Dedifferentiated amniotic fluid mesenchymal stem cell (primary cell): ENCODE results near the gene SOX4.
"Not testable (repeated sequence)": the region's sequence is repeated elsewhere in the genome, so short reads cannot be mapped to it uniquely, and the experiment has no call there.

Experiments used
- DNase-seq: peaks from one replicate; pipeline ENCODE4 v3.0.0-alpha.2; 2016; ENCODE audit errors: extremely low spot score

SOX4 gene

DNA sequence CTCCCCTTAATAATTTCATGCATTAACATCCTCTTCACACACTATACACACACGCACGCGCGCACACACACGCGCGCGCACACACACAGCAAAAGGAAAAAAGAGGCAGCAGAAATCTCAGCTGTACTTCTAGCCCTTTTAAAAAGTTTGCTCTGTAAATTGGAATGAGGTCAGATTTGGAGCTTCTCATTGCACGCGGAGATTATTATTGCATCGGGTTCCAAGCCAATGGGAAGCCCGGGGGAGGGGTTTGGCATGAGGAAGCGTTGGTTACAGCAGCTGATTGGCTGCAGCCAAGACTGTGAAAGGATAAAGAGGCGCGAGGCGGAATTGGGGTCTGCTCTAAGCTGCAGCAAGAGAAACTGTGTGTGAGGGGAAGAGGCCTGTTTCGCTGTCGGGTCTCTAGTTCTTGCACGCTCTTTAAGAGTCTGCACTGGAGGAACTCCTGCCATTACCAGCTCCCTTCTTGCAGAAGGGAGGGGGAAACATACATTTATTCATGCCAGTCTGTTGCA lies at the start of gene SOX4:
TSS of gene SOX4 (plus strand) at position 340 of the 515 bp plus-strand sequence. CDS start 784 bp downstream, outside the sequence.
- DNase-seq = peak; percentile 97

DNA sequence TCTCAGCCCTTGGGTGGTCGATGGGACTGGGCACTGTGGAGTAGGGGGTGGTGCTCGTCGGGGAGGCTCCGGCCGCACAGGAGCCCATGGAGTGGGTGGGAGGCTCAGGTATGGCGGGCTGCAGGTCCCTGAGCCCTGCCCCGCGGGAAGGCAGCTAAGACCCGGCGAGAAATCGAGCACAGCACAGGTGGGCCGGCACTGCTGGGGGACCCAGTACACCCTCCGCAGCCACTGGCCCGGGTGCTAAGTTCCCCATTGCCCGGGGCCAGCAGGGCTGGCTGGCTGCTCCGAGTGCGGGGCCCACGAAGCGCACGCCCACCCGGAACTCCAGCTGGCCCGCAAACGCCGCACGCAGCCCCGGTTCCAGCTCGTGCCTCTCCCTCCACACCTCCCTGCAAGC lies 41.3 kb upstream of the SOX4 start:
- not testable (repeated sequence) for DNase-seq

DNA sequence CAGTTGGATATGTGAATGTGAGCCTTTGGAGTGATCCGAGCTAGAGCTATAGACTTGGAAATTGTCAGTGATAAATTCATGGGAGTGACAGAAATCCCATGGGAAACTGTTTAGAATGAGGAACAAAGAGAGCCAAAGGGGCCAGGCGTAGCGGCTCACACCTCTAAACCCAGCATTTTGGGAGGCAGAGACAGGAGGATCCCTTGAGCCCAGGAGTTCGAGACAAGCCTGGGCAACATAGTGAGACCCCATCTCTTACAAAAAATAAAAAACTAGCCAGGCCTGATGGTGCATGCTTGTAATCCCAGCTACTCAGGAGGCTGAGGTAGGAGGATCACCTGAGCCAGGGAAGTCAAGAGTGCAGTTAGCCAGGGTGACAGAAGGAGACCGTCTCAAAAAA lies 39.3 kb upstream of the SOX4 start:
- no peak for DNase-seq

DNA sequence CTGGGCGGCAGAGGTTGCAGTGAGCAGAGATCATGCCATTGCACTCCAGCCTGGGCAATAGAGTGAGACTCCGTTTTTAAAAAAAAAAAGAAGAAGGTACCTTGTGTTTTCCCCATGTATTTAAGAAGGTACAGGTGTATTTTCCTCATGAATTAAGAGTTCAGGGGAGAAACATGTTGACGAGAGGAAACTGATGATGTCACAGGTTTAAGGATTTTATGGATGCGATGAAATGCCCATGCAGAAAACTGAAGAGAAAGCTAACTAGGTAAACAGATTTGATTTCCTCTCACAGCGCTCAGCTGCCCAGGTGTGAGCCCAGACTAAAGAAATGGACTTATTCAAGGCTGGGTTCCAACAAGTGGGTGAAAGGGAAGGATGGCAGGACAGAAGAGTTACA lies 38.4 kb upstream of the SOX4 start:
- DNase-seq = no peak

DNA sequence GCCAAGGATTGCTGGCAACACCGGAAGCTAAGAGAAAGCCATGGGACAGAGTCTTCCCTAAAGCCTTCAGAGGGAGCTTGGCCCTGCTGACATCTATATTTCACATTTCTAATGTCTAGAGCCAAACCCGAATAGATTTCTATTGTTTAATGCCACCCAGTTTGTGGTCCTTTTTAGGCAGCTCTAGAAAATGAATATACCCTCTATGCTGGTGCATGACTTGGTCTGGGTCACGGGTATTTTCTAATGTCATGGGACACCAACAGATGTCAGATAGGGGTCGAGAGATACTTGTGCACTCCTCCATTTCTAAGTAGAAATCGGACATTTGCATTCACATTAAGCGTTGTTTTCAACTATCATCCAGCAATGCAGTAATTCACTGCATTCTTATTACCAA lies 37.0 kb upstream of the SOX4 start:
- no peak for DNase-seq

DNA sequence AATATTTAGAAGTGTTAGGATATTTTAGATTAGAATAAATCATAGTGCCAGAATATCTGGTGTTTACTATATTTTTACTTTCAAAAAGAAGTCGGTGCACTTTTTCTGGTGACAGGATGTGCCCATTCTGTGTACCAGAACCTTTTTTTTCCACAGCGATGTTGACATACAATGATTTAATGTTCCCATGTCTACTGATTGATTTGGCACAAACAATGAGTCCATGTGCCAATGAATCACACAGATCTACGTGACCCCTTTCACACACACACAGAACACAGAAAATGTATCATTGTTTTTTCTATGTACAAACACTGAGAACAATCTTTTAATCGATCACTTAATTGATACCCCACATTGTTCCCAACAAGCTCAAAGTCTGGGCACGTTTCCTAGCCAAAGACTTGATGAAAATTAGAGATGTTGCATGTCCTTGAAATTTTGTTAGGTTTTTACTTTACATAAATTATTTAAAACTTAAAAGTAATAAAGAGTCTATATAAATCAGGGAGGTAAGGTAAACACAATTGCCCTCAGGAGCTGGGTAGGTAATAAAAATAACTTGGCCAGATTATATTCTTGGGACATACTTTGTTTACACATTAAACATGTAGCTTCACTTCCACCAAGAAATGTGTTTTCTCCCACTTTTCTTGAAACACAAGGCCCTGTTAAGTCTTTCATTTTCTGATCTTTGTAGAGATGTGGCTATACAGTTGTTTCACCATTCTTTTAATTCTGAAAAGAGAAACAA lies 36.4 kb upstream of the SOX4 start:
- DNase-seq = no peak

DNA sequence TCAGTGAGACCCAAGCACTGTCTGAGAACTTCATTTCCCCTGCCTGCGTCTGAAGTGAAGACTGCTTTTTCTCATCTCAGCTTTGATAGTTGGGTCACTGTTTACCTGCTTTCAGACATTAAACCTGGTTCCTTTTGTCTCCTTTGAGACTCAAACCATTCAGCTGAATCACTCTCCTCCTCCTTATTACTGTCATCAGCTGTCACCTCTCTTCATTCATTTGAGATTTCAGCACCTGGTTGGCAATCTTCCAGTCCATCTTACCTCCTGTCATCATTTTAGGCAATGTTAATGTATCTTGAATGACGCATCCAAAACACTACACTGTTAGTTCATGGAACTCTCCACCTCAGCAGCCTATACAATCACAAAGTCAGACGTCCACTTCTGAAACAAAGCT lies 34.3 kb upstream of the SOX4 start:
- DNase-seq = no peak

DNA sequence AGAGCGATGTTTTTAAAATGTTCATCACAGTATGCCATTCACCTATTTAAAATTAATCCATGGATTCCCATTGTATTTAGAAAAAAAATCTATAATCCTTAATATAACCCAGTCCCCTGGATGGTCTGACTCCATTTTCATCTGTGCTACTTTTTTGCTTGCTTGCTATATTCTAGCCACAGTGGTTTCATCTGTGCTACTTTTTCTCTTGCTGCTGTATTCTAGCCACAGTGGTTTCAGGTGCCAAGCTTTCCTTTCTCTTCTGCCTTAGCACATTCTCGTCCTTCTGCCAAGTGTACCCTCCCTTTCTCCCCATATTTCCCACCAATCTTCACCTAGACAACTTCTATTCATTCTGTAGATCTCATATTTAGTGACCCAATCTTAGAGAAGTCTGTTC lies 33.3 kb upstream of the SOX4 start:
- no peak for DNase-seq

DNA sequence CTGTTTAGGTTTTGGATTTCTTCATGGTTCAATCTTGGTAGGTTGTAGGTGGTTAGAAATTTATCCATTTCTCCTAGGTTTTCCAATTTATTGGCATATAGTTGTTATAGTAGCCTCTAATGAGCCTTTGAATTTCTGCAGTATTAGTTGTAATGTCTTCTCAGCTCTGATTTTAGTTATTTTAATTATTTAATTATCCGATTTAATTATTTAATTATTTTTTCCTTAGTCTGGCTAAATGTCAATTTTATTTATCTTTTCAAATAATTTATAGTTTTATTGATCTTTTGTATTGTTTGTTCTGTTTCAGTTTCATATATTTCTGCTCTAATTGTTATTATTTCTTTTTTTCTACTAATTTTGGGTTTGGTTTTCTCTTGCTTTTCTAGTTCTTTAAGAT lies 28.1 kb upstream of the SOX4 start:
- DNase-seq = no peak

DNA sequence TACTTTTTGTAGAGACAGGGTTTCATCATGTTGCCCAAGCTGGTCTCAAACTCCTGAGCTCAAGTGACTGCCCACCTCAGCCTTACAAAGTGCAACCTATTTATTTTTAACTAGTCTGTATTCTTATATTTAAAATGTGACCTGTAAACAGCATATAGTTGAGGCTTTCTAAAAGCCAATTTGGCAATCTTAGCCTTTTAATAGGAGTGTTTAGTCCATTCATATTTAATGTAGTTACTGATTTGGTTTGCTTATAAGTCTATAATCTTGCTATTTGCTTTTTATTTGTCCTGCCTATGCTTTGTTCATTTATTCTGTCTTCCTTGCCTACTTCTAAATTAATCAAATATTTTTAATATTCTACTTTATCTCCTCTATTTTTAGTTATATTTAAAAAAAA lies 15.0 kb upstream of the SOX4 start:
- DNase-seq = no peak

DNA sequence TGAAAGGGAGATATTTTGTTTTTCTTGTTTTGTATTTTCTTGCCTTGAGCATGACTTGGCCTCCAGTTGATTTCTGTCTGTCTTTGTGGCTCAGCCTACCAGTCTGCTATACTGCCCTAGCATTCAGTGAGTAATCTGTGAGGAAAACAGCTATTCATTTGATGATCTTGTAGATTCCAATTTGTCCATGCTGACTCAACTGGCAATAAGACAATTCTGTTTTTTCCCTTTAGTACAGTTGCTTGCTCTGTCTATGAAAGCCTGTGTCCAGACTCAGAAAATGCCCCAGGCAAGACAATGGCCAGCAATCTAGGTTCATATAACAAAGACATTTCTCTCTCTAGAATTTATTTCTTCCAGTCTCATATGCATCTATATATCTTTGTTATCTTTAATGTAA lies 10.9 kb upstream of the SOX4 start:
- no peak for DNase-seq

DNA sequence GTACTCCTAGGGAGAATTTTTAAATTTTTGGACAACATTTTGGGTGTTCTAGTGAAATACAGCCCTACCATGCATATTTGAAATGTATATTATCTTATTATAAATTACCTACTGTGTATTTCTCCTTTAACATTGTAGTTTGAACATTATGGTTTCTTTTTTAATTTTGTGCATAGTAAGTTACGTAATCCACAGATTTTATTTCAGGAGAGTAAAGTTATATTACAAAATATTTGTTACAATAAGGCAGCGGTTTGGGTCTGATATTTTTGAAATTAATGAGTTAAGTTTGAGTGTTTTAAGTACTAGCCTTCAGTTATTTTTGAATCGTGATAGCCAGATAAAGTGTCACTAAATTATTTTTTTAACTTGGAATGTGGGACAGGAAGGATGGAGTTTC lies 7.3 kb upstream of the SOX4 start:
- no peak for DNase-seq

DNA sequence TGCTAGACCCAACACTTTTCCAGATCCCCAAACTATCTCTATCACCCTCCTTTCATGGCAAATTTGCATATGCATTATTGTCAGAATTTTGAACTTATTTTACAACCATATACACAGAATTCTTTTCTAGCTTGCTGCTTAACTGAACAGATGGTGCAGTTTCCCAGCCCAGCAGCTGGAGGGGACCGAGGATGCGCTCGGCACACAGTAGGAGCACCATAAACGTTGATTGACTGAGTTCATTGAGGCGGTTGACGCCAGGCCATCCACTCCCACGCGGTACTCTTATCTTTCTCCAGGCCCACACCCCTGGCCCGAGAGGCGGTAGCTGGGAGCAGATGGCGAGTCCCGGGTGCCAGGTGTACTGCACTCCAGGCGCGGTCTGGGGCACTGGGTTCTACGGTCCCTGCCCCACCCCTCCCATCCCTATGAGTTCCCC lies 6.8 kb upstream of the SOX4 start:
- DNase-seq = no peak

DNA sequence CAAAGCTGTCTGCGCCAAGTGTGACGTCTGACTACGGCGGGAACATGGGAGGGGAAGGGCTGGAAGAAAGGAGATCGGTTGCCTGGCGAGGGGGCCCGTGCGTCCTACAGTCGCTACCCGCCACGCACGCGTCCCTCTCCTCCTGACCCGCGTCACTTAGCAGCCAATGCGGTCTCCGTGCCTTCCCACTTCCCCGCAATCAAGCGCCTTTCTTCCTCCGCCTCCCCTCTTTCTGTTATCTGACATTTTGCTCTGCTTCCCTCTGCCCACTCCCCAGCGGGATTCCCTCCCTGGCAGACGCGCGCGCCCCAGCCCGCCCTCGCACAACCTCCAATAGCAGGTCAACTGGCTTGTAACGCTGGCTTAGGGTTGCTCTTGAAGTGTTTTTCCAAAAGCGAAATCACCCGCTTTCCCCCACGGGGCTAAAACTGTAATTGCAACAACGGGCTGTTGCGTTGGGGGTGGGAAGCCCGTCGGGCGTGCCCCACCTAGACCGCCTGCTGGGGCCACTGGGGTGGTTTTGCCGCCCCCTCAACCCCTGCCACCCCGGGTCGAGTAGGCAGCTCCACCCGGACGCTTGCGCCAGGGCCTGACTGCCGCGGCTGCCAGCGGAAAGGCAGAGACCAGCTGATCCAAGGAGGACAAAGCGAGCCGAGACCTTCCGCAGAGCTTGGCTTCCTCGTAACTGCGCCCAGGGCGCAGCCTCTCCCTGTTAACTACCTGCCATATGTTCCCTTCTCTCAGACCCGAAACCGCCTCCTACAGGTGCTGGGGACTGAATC lies 6.2 kb upstream of the SOX4 start:
- peak; percentile 61 for DNase-seq

DNA sequence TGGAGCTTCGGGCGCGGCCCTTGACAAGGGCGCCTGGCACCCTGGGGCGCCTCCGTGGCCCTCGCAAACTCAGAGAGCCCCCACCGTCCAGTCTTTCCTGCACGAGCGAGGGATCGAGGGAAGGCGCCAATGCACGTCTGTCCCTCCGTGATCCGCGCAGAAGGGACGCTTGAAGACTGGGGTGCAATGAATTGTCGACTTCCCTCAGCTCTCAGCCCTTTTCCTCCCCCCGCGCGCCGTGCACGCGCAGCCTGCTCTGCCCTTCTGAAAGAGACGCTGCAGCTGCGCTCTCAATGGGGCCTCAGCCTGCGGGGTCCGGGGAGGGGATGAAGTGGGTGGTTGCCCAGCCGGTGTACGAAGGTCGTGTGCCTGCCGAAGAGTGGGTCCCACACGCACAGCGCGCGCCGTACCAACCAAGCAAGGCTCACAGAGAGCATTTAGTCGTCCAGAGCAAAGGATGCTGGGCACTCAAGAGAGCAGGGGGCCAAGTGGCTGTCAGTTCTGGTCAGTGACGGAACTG lies 5.5 kb upstream of the SOX4 start:
- peak; percentile 42 for DNase-seq

DNA sequence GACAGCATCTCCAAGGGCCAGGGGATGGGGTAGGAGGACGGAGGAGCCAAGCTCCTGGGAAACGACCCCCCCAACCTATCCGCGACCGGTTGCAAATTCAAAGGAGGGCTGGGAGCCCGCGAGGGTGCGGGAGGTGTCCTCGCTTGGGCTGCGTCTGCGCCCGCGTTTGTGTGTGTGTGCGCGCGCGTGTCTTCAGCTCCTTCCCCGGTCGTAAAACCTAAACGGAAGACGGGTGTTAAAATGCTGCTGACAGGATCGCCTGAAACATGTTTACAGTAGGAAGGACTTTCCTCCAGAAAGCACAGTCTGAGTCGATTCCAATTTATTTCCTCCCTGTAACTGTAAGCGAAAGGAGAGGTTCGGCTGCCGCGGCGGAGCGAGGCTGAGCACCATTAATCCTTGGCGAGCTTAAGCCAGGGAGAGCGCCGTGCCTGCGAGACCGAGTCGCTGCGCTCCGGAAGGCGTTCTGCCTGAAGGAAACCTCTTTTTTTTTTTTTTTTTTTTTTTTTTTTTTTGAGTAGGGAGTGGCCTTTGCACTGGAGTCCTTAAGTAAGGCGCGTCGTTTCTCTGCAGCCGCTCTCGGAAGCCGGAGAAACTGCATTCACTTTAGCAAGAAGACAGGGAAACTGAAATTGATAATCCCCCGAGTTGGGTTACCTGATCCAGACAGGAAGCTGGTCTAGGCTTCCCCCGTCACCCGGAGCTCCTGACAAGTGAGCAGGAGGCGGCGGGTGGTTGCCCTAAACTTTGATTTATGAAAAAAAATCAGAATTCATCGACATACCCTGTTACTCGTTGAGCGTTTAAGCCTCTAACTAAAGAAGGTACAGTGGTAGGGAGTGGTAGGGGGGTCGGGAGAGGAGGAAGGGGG lies 4.8 kb upstream of the SOX4 start:
- peak; percentile 81 for DNase-seq

DNA sequence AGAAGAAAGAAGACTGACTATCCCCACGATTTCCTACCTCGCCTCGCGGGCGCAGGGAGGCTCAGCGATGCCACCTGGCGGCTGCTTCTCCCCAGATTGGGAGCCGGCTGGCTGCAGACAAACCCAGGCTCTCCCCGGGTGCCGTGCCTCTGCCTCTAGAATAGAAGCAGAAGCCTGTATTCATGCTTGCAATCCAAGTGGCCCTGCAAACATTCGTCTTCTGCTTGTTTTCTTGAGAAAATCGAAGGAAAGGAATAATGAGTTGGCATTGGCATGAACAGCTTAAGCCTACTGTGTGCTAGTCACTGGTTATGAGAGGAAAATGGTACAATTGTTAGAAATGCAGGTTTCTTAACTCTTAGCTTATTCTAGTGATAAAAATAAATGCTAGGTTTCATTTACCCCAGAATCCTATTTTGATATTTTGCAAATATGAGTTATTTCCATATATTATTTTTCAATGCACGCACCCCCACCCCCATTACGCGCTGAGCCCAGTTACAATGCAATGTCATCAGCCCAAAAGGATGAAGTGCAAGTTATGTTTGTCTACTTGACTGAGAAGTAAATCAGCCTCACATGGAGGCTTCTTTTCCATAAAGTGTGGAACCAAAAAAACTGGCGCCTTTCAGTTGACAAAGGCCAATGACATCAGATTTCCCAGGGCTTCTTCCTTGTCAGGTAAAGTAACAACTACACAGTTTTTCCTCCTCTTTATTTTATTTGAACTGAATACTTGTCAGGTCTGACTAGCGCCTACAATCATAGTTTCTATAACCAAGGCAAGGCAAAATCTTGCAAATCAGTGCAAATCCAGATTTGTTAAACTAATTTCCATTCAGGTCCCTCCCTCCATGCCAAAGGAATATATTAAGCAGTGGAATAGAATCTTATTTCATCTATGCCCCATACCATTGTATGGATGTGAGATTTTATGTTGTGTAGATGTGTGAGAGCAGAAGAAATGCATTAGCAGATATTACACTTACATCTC lies 3.9 kb upstream of the SOX4 start:
- peak; percentile 81 for DNase-seq

DNA sequence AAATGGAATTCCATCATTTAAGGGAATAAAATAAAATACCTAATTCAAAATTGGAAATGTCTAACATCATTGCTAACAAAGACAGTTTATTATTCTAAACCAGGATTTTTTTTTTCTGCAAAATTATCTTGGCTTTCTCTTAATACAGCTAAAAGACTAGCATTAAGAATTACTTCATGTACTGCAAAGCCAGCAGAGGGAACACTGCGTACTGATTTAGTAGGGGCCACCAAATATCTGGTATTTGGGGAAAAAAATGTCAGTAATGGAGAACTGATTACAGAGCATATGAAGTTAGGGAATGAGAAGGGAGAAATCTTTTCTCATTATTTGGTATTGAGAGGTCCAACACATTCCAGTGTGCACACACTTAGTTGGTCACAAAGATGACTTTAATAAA lies 3.2 kb upstream of the SOX4 start:
- no peak for DNase-seq

DNA sequence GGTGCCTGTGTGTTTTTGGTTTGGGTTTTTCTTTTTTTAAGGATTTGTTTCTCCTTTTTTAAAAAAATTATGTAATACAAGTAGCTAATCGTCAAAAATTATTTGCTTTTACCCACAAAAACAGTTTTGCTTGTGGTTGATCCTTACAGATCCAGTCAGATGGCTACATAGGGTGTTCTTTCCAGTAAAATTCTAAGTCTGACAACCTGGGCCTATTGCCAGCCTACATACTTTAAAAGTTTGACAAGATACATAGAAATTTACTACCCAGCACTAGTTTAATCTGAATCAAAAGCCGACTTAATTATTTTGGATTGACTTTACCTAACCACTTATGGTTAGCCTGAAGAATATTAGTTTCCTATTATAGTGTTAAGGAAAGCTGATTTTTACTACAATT lies 2.1 kb upstream of the SOX4 start:
- no peak for DNase-seq

DNA sequence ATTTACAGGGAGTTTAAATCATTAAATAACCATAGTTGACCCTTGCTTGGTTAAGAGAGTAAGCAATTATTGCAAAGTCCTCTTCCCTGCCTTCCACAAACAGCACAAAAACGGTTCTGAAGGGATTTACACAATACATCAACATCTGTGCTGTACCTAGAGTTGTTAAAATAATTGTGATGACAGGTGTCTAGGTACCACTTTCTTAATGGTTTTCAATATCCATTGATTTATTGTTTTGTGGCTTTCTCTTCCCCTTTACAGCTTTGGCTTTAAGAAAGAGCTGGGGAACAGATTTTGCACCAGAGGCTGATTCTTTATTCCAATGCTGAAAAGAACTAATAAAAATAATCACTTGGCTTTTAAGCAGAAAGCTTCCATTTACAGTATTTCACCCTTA lies 598 bp upstream of the SOX4 start:
- DNase-seq = no peak
